ENCODE measurements around the gene LIPE.
"Not testable (repeated sequence)": the region's sequence is repeated elsewhere in the genome, so short reads cannot be mapped to it uniquely, and the experiment has no call there.

The LIPE gene, protein sequence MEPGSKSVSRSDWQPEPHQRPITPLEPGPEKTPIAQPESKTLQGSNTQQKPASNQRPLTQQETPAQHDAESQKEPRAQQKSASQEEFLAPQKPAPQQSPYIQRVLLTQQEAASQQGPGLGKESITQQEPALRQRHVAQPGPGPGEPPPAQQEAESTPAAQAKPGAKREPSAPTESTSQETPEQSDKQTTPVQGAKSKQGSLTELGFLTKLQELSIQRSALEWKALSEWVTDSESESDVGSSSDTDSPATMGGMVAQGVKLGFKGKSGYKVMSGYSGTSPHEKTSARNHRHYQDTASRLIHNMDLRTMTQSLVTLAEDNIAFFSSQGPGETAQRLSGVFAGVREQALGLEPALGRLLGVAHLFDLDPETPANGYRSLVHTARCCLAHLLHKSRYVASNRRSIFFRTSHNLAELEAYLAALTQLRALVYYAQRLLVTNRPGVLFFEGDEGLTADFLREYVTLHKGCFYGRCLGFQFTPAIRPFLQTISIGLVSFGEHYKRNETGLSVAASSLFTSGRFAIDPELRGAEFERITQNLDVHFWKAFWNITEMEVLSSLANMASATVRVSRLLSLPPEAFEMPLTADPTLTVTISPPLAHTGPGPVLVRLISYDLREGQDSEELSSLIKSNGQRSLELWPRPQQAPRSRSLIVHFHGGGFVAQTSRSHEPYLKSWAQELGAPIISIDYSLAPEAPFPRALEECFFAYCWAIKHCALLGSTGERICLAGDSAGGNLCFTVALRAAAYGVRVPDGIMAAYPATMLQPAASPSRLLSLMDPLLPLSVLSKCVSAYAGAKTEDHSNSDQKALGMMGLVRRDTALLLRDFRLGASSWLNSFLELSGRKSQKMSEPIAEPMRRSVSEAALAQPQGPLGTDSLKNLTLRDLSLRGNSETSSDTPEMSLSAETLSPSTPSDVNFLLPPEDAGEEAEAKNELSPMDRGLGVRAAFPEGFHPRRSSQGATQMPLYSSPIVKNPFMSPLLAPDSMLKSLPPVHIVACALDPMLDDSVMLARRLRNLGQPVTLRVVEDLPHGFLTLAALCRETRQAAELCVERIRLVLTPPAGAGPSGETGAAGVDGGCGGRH

GRCh38 chr19:42427313-42427712 is at the start of gene LIPE:
Gene LIPE, minus strand, starts transcription at chr19:42427388. Its CDS starts 239 bp downstream, at chr19:42427149.
- in situ Hi-C loops (cut with MboI; ENCODE audit: low sequenced_read_pairs), result no loop called here

DNA sequence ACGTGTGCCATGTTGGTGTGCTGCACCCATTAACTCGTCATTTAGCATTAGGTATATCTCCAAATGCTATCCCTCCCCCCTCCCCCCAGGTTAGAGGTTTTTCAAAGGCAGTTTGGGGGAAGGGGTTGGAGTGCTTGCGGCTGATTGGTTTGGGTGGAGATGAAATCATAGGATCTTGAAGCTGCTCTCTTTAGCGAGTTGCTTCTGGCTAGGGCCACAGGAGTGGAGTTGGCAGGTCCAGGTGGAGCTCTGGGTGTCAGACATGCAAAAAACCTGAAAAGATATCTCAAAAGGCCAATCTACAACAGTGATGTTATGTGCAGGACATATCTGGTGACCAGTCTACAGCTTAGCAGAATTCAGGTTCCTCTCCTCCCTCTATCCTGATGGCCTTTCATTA is 48.2 kb upstream of the LIPE start:
- in situ Hi-C loops (cut with MboI; ENCODE audit: low sequenced_read_pairs), result no loop called here

DNA sequence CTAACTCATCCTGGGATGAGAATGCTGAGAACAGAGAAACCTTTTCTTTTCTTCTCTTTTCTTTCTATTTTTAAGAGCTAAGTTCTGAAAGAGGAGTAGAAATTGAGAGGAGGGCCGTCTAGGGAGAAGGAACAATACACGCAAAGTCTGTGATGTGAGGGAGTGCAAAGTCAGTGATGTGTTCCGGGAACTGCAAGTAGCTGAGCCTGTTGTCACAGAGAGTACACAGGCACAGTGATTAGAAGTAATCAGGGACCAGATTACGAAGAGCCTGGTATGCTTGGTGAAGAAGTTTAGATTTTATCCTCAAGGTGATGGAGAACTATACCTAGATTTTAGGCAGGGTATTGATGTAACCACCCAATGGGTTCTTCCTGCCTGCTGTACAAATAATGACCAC is 47.6 kb upstream of the LIPE start:
- in situ Hi-C loops (cut with MboI; ENCODE audit: low sequenced_read_pairs), result no loop called here

GRCh38 chr19:42473686-42474085 is 46.5 kb upstream of the LIPE start:
- in situ Hi-C loops (cut with MboI; ENCODE audit: low sequenced_read_pairs), result no loop called here

DNA sequence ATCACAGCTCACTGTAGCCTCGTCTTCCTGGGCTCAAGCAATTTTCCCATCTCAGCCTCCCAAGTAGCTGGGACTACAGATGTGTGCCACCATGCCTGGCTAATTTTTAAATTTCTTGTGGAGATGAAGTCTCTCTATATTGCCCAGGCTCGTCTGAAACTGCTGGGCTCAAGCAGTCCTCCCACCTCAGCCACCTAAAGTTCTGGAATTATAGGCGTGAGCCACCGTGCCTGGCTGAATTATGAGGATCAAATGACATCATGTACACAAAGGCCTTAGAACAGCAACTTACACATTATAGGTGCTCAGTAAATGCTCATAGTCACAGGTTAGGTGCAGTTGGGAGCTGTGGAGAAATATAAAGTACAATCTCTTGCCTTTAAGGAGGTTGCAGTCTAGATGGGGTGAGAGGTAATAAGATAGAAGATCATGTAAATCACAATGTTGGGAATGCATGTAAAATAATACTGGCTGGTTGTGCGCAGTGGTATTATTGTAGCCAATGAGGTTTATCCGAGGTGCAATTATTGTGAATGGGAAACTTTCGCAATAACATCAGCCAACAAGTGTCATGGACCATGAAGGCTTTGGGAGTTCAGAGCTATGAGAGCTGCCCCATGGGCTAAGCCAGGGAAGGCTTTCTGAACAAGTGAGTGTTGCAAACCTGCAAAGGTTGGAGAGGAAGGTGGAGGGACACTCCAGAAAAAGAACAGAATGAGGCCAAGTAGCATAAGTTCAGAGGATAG is 45.4 kb upstream of the LIPE start:
- in situ Hi-C loops (cut with MboI; ENCODE audit: low sequenced_read_pairs), result no loop called here

- in situ Hi-C loops (cut with MboI; ENCODE audit: low sequenced_read_pairs), result no loop called here
Observed at GRCh38 chr19:42471554-42472249, 44.5 kb upstream of the LIPE start.

DNA sequence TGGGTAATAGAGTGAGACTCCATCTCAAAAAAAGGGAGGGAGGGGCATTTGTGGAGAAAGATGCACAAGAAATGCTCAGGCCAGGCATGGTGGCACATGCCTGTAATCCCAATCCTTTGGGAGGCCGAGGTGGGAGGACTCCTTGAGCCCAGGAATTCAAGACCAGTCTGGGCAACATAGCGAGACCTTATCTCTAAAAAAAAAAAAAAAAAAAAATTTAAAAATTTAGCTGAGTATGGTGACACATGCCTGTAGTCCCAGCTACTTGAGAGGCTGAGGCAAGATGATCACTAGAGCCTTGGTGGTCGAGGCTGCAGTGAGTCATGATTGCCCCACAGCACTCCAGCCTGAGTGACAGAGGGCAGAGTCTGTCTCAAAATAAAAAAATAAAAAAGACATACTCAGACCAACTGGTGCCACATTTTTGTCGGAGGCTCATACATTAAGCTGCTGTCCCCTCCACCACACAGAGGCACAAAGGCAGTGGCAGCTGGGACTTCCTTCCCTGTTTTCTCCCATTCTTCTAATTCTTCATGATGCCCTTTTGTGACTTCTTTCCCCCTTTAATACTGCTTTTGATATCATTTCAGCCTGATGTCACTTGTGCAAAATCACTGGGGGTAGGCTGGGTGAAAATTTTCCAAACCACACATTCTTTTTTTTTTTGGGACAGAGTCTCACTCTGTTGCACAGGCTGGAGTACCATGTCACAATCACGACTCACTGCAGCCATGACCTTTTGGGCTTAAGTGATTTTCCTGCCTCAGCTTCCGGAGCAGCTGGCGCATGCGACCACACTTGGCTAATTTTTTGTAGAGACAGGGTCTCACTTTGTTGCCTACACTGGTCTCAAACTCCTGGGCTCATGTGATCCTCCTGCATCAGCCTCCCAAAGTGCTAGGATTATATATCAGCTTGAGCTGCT is 42.4 kb upstream of the LIPE start:
- in situ Hi-C loops (cut with MboI; ENCODE audit: low sequenced_read_pairs), result no loop called here

GRCh38 chr19:42468273-42468796 is 41.1 kb upstream of the LIPE start:
- in situ Hi-C loops (cut with MboI; ENCODE audit: low sequenced_read_pairs), result no loop called here

- in situ Hi-C loops (cut with MboI; ENCODE audit: low sequenced_read_pairs), result no loop called here
Observed at GRCh38 chr19:42467183-42467760, 40.1 kb upstream of the LIPE start.

GRCh38 chr19:42466521-42467182 is 39.5 kb upstream of the LIPE start:
- in situ Hi-C loops (cut with MboI; ENCODE audit: low sequenced_read_pairs), result no loop called here

- in situ Hi-C loops (cut with MboI; ENCODE audit: low sequenced_read_pairs), result no loop called here
Observed at GRCh38 chr19:42465827-42466280, 38.7 kb upstream of the LIPE start.

DNA sequence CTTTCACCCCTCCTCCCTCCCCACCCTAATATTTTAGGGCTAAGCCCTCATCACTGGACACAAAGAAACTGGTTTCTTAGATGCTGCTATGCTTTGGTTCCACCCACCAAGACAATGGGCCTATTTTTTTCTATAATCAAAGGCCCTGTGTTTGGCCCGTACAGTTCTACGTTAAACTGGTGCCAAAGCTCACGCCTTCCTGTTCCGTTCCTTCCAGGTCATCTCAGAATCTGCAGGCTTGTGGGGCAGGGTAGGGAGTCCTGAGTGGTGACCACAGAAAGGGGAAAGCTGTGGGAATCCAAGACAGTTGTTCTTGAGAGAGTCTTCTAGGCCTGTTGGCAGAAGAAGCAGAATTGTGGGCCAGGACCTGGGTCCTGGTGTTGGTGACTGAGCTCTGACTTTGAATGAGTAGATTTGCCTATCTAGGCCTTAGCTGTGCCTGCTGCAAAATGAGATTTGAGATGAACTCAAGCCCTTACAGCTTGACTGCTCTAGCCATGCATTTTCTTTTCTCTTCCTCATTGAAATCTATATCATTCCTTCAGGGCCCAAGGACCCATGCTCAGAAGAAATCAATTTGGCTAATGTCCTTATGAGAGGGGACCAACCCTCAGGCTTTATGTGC is 34.6 kb upstream of the LIPE start:
- in situ Hi-C loops (cut with MboI; ENCODE audit: low sequenced_read_pairs), result no loop called here

DNA sequence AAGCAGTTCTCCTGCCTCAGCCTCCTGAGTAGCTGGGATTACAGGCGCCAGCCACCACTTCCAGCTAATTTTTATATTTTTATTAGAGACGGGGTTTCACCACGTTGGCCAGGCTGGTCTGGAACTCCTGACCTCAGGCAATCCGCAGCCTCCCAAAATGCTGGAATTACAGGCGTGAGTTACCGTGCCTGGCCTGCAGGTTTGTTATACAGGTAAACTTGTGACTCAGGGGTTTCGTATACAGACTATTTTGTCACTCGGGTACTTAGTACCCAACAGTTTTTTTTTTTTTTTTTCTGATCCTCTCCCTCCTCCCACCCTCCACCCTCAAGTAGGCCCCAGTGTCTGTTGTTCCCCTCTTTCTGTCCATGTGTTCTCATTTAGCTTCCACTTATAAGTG is 34.0 kb upstream of the LIPE start:
- in situ Hi-C loops (cut with MboI; ENCODE audit: low sequenced_read_pairs), result not testable (repeated sequence)

DNA sequence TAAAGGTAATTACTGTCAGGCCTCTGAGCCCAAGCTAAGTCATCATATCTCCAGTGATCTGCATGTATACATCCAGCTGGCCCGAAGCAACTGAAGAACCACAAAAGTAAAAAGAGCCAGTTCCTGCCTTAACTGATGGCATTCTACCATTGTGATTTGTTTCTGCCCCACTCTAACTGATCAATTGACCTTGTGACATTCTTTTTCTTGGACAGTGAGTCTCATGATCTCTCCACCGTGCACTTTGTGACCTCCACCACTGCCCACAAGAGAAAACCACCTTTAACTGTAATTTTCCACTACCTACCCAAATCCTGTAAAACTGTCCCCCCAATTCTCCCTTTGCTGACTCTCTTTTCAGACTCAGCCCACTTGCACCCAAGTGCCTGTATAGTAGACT is 32.7 kb upstream of the LIPE start:
- in situ Hi-C loops (cut with MboI; ENCODE audit: low sequenced_read_pairs), result no loop called here

GRCh38 chr19:42455621-42456081 is 28.5 kb upstream of the LIPE start:
- in situ Hi-C loops (cut with MboI; ENCODE audit: low sequenced_read_pairs), result no loop called here

GRCh38 chr19:42455086-42455485 is 27.9 kb upstream of the LIPE start:
- in situ Hi-C loops (cut with MboI; ENCODE audit: low sequenced_read_pairs), result no loop called here

- in situ Hi-C loops (cut with MboI; ENCODE audit: low sequenced_read_pairs), result no loop called here
Observed at GRCh38 chr19:42452590-42452989, 25.4 kb upstream of the LIPE start.
